GM12873 (cell line): Measurements from ENCODE around the gene DDX19B.

Experiments used
- TF ChIP-seq, protein P1 (sequence below): IDR thresholded peaks from 2 replicates; pipeline ENCODE4 v1.5.1; 2012; ENCODE audit warnings: low read depth, mild to moderate bottlenecking, moderate library complexity, low read length, control low read depth; ENCODE audit not compliant: insufficient read depth; ENCODE audit errors: missing control alignments

The DDX19B gene

DNA sequence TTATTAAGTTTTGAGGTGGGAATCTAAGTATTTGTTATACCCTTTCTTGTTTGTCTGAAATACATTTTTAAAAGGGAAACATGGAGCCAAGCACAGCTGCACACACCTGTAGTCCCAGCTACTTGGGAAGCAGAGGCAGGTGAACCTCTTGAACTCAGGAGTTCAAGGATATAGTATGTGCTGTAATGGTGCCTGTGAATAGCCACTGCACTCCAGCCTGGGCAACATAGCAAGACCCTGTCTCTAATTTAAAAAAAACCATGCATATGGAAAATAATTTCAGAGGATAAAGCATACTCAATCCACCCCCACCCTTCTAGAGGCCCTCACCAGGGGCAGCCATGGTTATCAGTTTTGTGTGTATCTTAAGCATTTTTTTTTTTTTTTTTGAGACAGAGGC, 3.4 kb upstream of the DDX19B start:
- TF ChIP-seq, protein P1, sequence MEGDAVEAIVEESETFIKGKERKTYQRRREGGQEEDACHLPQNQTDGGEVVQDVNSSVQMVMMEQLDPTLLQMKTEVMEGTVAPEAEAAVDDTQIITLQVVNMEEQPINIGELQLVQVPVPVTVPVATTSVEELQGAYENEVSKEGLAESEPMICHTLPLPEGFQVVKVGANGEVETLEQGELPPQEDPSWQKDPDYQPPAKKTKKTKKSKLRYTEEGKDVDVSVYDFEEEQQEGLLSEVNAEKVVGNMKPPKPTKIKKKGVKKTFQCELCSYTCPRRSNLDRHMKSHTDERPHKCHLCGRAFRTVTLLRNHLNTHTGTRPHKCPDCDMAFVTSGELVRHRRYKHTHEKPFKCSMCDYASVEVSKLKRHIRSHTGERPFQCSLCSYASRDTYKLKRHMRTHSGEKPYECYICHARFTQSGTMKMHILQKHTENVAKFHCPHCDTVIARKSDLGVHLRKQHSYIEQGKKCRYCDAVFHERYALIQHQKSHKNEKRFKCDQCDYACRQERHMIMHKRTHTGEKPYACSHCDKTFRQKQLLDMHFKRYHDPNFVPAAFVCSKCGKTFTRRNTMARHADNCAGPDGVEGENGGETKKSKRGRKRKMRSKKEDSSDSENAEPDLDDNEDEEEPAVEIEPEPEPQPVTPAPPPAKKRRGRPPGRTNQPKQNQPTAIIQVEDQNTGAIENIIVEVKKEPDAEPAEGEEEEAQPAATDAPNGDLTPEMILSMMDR, result no peak

GRCh38 chr16:70301121-70301520, 2.1 kb downstream of the DDX19B start:
- TF ChIP-seq, protein P1, result no peak

DNA sequence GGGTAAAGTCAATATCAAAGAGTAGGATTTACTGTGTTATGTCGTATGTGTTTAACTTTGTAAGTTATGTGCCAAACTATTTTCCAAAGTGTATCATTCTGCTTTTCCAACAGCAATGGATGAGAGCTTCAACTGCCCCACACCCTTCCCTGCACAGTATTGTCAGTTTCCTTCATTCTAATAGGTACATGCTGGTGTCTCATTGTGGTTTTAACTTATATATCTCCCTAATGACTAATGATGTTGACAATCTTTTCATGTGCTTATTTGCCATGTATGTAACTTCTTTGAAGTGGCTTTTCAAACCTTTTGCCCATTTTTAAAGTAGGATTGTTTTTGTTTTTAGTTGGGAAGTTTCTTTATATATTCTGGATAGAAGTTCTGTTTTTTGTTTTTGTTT, 3.8 kb downstream of the DDX19B start:
- TF ChIP-seq, protein P1, result no peak

DNA sequence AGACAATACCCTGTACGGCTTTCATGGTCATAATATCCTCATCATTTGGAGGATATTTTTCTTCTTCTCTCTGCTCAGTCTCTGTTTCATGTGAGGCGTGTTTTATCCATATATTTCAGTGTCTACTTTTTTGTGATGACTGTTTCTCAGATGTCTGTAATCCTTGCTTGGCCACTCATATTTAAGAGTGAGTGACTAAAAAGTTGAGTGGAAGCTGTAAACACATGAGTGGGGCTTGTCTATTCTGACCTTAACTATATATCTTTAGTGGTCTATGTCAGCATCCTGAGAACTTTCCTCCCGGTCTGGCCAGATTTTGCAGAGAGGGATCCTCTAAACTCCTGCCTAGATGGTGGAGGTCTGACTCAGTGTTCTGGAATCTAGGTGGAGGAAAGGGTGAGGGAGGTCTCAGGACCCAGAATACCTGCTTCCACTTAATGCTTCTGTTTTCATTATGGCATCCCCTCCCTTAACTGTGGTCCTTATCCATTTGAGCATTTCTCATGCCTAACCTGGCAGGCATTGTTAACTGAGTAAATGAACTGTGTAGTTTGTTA, 6.0 kb downstream of the DDX19B start:
- TF ChIP-seq, protein P1, result no peak

DNA sequence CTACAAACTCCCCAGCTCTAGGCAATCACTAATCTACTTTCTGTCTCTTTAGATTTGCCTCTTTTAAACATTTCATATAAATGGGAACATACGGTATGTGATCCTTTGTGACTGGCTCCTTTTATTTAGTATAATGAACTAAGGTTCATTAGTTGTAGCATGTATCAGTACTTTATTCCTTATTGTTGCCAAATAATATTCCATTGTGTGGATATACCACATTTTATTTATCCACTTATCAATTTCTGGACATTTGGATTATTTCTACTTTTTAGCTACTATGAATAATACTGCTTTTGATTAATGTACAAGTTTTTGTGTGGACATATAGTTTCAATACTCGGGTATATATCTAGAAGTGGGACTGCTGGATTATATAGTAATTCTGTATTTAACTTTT, 7.9 kb downstream of the DDX19B start:
- TF ChIP-seq, protein P1, result no peak

DNA sequence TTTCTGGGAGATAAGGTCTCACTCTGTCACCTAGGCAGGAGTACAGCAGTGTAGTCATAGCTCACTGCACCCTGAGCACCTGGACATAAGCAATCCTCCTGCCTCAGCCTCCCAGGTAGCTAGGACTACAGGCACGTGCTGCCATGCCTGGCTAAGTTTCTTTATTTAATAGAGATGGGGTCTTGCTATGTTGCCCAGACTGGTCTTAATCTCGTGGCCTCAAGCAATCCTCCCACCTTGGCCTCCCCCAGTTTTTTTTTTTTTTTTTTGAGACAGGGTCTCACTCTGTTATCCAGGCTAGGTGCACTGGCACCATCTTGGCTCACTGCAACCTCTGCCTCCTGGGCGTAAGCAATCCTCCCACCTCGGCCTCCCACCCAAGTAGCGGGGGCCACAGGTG, 21.1 kb downstream of the DDX19B start:
- TF ChIP-seq, protein P1, result no peak

DNA sequence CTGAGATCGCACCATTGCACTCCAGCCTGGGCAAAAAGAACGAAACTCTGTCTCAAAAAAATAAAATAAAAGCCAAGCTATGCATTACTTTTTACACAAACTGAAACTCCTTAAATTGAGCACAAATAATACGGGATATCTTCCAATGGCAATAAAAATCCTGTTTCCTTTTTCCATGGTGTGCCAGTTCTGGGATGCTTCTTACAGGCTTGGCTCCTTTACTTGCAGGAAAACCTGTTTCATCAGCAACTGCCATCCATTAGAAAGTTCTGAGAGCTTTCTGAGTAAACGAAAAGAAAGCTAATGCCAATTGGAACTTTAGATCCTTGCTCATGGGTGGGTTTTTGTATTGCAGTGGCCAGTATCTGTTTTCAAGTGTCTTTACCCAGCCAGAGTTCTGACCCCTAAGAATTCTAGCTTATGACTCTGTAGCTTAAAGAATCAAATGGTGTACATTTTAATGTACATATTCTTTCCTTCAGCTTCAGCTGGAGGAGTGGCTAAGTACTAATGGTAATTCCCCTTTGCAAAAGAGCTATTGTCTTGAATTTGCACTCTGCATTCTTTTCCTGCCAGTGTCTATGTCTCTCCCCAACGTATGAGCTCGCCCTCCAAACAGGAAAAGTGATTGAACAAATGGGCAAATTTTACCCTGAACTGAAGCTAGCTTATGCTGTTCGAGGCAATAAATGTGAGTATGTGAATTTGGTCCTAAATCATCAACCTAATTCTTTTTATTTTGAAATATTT, 26.2 kb downstream of the DDX19B start:
- TF ChIP-seq, protein P1, result no peak
